Measurements from ENCODE around the gene PSMD13. TPM values are rescaled to one million over a fixed set of nuclear protein-coding genes. Genes with fewer than 3 reads are reported as not detected.
A peak's percentile ranks its signal among the peaks of the same experiment; 100 is the strongest.

The PSMD13 gene
- total and polyA plus RNA-seq, 2 of the 13 experiments (the other 11 are each of a cell fraction or from before 2014, with no cell fraction given), result 83.0 to 117 TPM

- TF ChIP-seq ZBTB40 (IDR thresholded peaks at IDR 0.05) (peak; percentile 47), ZBTB40 (CRISPR knock-in tag; IDR thresholded peaks at IDR 0.05) (peak; percentile 46; the same call in 1 of the 2 replicates), SMARCE1 (IDR thresholded peaks at IDR 0.05; ENCODE audit: borderline replicate concordance) (no peak), RAD21 (CRISPR knock-in tag; IDR thresholded peaks at IDR 0.05) (0 out of 2 replicates have a peak, but pooled peaks have one; percentile 27), ZHX2 (IDR thresholded peaks at IDR 0.05; ENCODE audit: low read depth) (0 out of 2 replicates have a peak, but pooled peaks have one; percentile 54), ZHX2 (CRISPR knock-in tag; IDR thresholded peaks at IDR 0.05; ENCODE audit: borderline replicate concordance) (0 out of 2 replicates have a peak, but pooled peaks have one; percentile 74), ARID4A (CRISPR knock-in tag; IDR thresholded peaks at IDR 0.05; ENCODE audit: borderline replicate concordance) (peak; percentile 96)
Observed at GRCh38 chr11:236774-237767, at the start of gene PSMD13 (continued).

Data from HepG2 (cell line).